Effector memory CD4-positive, alpha-beta T cell (primary cell): ENCODE results near the gene BAG3.
A peak's percentile ranks its signal among the peaks of the same experiment; 100 is the strongest.
"Not testable (repeated sequence)": the region's sequence is repeated elsewhere in the genome, so short reads cannot be mapped to it uniquely, and the experiment has no call there.

Source experiments
- DNase-seq, 3 donors: peaks; one replicate each; pipeline ENCODE4 v3.0.0-alpha.2; 2020
- H3K27ac ChIP-seq: 2 replicates; pipeline ENCODE4 v1.7.0; 2013; ENCODE audit warnings: mild to moderate bottlenecking, low read length, moderate library complexity; ENCODE audit not compliant: insufficient read depth, poor library complexity, severe bottlenecking
- H3K27me3 ChIP-seq: replicated peaks from 2 replicates; pipeline ENCODE4 v1.7.0; 2013; ENCODE audit warnings: mild to moderate bottlenecking, low read length; ENCODE audit not compliant: insufficient read depth, control insufficient read depth, poor library complexity, severe bottlenecking
- H3K36me3 ChIP-seq: 2 replicates; pipeline ENCODE4 v1.7.0; 2013; ENCODE audit warnings: mild to moderate bottlenecking, low read length, moderate library complexity; ENCODE audit not compliant: control insufficient read depth, insufficient read depth
- H3K4me1 ChIP-seq: 2 replicates; pipeline ENCODE4 v1.7.0; 2013; ENCODE audit warnings: low read length, mild to moderate bottlenecking; ENCODE audit not compliant: control insufficient read depth, insufficient read depth, poor library complexity, severe bottlenecking
- H3K4me3 ChIP-seq: 2 replicates; pipeline ENCODE4 v1.7.0; 2013; ENCODE audit warnings: low read length, low read depth, mild to moderate bottlenecking; ENCODE audit not compliant: insufficient read depth, poor library complexity, severe bottlenecking
- H3K9me3 ChIP-seq: 2 replicates; pipeline ENCODE4 v1.7.0; 2013; ENCODE audit warnings: mild to moderate bottlenecking, low read length, moderate library complexity; ENCODE audit not compliant: control insufficient read depth

BAG3 gene

DNA sequence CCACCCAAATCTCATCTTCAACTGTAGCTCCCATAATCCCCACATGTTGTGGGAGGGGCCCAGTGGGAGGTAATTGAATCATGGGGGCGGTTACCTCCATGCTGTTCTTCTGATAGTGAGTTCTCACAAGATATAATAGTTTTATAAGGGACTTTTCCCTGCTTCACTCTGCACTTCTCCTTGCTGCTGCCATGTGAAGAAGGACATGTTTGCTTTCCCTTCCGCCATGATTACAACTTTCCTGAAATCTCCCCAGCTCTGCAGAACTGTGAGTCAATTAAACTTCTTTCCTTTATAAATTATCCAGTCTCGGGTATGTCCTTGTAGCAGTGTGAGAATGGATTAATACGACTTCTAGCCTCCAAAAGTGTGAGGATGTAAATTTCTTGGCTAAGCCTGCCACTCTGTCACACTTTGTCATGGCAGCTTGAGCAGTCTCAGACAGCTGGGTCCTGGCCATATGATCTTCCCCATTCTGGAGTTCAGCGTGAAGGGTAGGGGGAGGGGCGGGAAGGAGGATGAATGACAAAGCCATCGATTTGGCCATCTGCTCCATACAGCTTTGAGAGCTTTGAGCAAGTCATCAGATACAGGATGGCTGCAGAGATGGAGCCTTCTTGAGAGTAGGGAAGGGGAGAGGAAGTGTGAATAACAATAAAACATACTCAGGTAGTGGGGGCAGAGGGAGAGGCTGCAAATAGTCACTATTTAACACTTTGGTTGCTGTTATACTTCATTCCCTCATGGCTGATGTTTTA is 55.5 kb downstream of the BAG3 start:
- no peaks in the 10 kb centered on the region for H3K9me3 ChIP-seq
- no peak overlapping the region for H3K4me3 ChIP-seq
- no peaks in the 10 kb centered on the region for H3K27me3 ChIP-seq
- H3K36me3 ChIP-seq: no peaks in the 10 kb centered on the region
- no peak overlapping the region for H3K27ac ChIP-seq
- no peaks in the 10 kb centered on the region for H3K4me1 ChIP-seq
- no peak for DNase-seq

DNA sequence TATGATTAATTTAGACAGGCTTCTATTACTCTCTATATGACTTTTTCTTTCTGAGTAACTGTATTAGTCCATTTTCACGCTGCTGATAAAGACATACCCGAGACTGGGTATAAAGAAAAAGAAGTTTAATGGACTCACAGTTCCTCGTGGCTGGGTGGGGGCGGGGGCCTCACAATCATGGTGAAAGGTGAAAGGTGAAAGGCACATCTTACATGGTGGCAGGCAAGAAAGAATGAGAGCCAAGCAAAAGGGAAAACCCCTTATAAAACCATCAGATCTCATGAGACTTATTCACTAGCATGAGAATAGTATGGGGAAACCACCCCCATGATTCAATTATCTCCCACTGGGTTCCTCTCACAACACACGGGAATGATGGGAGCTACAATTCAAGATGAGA is 56.2 kb downstream of the BAG3 start:
- not testable (repeated sequence) for H3K4me1 ChIP-seq, H3K9me3 ChIP-seq, DNase-seq, H3K4me3 ChIP-seq, H3K36me3 ChIP-seq, H3K27me3 ChIP-seq, H3K27ac ChIP-seq

DNA sequence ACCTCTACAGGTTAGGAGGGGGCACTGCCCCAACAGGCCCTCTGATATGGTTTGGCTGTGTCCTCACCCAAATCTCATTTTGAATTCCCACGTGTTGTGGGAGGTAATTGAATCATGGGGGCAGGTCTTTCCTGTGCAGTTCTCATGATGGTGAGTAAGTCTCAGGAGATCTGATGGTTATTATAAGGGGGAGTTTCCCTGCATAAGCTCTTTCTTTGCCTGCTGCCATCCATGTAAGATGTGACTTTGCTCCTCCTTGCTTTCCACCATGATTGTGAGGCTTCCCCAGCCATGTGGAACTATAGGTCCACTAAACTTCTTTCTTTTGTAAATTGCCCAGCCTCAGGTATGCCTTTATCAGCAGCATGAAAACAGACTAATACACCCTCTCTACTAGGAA is 59.8 kb downstream of the BAG3 start:
- H3K36me3 ChIP-seq, H3K4me1 ChIP-seq, H3K27ac ChIP-seq, DNase-seq, H3K9me3 ChIP-seq, H3K27me3 ChIP-seq, H3K4me3 ChIP-seq: not testable (repeated sequence)

DNA sequence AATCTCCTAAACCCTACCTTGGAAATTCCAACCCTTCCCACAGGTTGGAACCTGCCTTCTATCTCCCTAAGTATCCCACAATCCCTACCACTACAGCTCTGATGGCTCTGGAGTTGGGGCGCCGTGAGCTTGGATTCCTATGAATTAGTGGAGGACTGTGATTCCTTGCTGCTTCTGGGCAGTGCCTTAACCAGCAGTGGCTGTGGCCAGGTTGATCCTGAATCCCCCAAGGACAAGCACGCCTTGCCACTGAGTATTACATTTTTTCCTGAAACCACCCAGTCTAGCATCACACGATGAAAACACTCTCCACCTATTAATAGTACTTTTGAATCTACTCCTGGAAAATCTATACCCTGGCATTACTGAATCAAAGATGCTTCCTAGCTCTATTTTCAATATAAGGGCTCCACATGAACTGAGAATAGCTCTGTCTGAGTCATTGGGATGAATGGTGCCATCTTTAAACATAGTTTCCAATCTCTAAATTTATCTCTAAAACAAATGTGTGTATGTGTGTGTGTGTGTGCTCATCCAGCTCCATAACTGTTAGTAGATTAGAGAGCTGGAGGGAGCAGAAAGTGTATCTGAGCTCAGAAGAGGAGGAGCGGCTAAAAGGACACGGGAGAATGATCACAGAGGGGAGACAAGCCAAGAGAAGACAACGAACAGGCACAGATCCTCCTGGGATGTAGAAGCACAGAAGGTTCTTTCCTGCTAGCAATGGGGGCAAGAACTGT is 62.7 kb downstream of the BAG3 start:
- no peak overlapping the region for H3K4me3 ChIP-seq
- H3K4me1 ChIP-seq: no peaks in the 10 kb centered on the region
- H3K9me3 ChIP-seq: no peaks in the 10 kb centered on the region
- no peak for DNase-seq
- H3K27me3 ChIP-seq: no peaks in the 10 kb centered on the region
- H3K36me3 ChIP-seq: no peaks in the 10 kb centered on the region
- no peak overlapping the region for H3K27ac ChIP-seq

DNA sequence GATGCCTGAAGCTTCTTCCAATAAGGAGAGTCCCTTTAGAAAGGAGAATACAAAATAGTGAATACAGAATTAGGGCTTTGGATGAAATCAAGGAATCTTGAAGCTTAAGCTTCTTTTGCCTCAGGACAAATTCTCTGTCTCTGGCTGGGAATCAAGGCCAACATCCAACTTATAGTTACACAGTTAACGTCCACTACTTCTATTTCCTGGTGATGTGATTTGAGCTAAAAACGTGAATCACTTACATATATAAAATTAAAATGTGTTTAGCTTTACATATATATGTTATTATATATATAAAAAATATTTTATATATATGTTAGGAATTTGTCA is 63.3 kb downstream of the BAG3 start:
- H3K27ac ChIP-seq: no peak overlapping the region
- no peak for DNase-seq
- no peak overlapping the region for H3K4me3 ChIP-seq
- no peaks in the 10 kb centered on the region for H3K4me1 ChIP-seq
- H3K36me3 ChIP-seq: no peaks in the 10 kb centered on the region
- H3K27me3 ChIP-seq: no peaks in the 10 kb centered on the region
- H3K9me3 ChIP-seq: no peaks in the 10 kb centered on the region

DNA sequence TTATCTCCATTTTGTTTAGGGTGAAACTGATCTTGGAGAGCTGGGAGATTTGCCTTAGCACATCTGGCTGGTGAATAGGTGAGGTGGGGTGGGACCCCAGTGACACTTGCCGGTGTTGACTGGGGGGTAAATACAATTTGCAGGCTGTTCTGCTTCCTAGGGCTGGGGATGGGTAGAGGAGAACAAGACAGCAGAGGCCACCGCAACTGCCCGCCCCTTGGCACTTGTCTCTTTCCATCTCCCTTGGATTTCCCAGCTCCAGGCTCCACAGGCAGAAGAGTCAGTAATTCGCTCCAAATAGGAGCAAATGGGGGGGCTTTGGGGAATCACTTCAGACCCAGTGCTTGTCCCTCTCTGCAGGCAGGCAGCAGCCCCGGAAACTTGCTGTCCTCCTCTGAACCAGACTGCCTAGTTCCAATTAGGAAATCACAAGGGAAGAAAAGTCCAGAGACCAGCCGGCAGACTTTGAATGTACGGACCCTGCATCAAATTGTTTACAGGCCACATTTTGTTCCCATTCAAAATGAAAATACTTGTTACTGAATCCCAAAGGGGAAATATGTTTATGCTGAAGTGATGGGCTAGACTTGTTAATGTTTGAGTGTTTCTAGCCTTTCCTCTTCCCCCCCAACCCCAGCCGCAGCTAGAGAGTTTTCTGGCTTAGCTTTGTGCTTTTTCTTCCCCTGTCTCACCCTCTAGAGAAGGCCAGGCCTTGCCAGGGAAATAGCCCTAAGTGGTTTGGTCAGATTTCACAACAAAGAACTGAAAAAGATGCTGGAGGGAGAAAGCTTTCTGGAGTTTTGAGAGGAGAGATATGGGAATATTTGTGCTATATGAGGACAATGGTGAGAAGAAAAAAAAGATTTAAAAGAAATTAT is 64.7 kb downstream of the BAG3 start:
- no peaks in the 10 kb centered on the region for H3K36me3 ChIP-seq
- H3K27ac ChIP-seq: no peak overlapping the region
- H3K4me1 ChIP-seq: no peaks in the 10 kb centered on the region
- no peaks in the 10 kb centered on the region for H3K27me3 ChIP-seq
- H3K9me3 ChIP-seq: no peaks in the 10 kb centered on the region
- no peak for DNase-seq
- no peak overlapping the region for H3K4me3 ChIP-seq

DNA sequence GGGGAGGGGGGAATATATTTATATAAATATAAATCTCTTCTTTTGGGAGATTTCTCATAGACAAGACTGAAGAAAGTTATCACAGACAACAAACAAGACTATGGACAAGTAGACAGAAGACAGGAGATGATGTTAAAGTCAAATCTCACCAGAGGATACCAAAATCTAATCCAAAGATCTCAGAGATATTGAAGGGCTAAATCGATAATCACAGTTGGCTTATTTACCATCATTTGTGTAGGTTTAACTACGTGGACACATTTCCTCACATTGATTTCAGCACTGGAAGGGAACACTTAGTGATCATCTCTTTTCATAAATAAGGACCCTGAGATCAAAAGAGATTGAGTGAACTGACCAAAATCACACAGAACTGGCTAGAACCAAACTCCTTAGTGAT is 72.0 kb downstream of the BAG3 start:
- H3K27ac ChIP-seq: no peak overlapping the region

DNA sequence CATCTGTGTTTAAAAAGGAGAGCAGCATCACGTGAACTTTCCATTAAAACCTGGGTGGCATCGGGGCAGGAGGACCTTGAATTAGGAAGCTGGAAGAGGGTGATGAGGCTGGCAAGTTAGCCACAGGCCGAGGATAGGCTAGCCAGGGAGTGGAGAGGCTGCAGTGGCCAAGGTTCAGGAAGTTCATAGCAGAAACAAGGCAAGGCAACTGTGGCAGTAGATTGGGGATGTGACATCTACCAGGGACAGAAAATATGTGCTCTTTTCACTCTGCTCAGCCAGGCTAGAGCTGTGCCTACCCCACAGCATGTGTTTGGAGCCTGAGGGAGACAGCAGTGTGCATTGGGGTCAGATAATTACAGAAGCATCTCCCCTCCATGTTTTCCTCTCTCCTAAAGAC is 72.4 kb downstream of the BAG3 start:
- no peaks in the 10 kb centered on the region for H3K27me3 ChIP-seq
- H3K4me3 ChIP-seq: no peak overlapping the region
- no peaks in the 10 kb centered on the region for H3K9me3 ChIP-seq
- no peak for DNase-seq
- H3K27ac ChIP-seq: no peak overlapping the region
- H3K4me1 ChIP-seq: peaks cover 9% of the 10 kb centered on the region
- H3K36me3 ChIP-seq: no peaks in the 10 kb centered on the region

More for the DNA sequence above, 72.0 kb downstream of the BAG3 start:
- no peak for DNase-seq
- no peaks in the 10 kb centered on the region for H3K27me3 ChIP-seq
- peaks cover 9% of the 10 kb centered on the region for H3K4me1 ChIP-seq
- H3K36me3 ChIP-seq: no peaks in the 10 kb centered on the region
- no peak overlapping the region for H3K4me3 ChIP-seq
- H3K9me3 ChIP-seq: no peaks in the 10 kb centered on the region

DNA sequence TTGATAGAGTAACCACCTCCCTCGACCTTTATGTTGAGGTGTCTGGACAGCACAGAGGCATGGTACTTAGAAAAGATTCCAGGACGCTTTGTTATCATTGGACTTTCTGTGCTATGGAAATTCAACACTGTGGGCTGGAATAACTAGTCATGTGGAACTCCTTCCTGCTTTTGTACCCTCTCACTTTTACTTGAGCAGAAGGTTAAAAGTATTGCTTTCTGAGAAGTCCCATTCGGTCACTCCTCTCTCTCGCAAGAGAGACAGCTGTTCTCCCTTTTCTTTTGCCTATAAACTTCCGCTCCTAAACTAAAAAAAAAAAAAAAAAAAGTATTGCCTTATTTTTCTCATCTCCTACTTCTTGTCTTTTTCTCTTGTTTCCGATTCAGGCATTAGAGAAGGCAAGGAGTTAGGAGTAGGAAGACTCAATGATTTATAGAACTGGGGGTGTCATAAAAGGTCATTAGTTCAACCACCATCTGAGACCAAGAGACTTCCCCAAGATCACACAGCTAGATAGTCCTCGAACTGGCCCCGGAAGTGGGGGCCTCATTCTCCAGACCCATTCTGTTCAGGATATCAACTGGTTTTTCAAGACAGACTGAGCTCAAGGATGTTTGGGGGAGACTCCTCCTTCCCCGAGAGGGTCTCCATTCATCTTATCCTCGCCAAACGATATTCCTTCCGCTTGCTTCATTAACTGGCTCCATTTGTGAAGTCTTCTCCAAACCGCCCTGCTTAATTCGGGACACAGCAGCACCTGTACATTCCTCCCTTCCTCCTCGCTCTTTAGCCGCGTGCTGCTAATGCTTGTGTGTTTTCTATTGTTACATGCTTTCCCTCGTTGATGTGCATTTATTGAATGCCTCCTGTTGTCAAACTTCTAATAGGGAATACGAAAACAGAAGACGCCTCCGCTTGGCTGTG is 73.7 kb downstream of the BAG3 start:
- no peaks in the 10 kb centered on the region for H3K27me3 ChIP-seq
- peak in 1 of 3 donors; percentile 0 for DNase-seq
- H3K9me3 ChIP-seq: no peaks in the 10 kb centered on the region
- peak overlapping the region; percentile 63 for H3K27ac ChIP-seq
- no peaks in the 10 kb centered on the region for H3K36me3 ChIP-seq
- peak overlapping the region; percentile 84 for H3K4me3 ChIP-seq
- peaks cover 9% of the 10 kb centered on the region for H3K4me1 ChIP-seq
